Esophagus squamous epithelium (tissue), 4 donors: ENCODE results near the gene SET.

ENCODE experiments used
- CTCF ChIP-seq, 6 experiments: fragments of 450-650 bp in 4 of 6; fragments of 200-600 bp in 2 of 6; sonication (generic) in 2 of 6; IDR thresholded peaks; one replicate each; pipeline ENCODE4 v1.5.1; 2016 to 2019; ENCODE audit warnings: antibody characterized with exemption in 6 of 6, mild to moderate bottlenecking in 4 of 6, moderate library complexity in 4 of 6
- POLR2A ChIP-seq, 4 donors: fragments of 450-650 bp; IDR thresholded peaks; one replicate each; pipeline ENCODE4 v1.6.1; 2017; ENCODE audit warnings: antibody characterized with exemption in 4 of 4, mild to moderate bottlenecking in 4 of 4, moderate library complexity in 3 of 4

GRCh38 chr9:128718047-128718446, 29.0 kb downstream of the SET start:
- TF ChIP-seq CTCF (IDR thresholded peaks at IDR 0.05) (no peak), POLR2A (IDR thresholded peaks at IDR 0.05) (no peak)
